PC-9 (cell line): Measurements from ENCODE around the gene RASGRF1. TPM values are rescaled to one million over a fixed set of nuclear protein-coding genes. Genes with fewer than 3 reads are reported as not detected.

ENCODE experiments used
- BruUV-seq: library from RNA; stranded (reverse); fragments of 400-500 nt; replicated peaks from 2 replicates; lab custom pipeline; 2021; lab: Mats Ljungman, UMichigan
- CTCF ChIA-PET: fragments of 300-600 bp; sonication (Branson Sonifier 250); formaldehyde crosslinking; loops from one replicate; lab custom pipeline; 2022; ENCODE audit warnings: antibody characterized with exemption; lab: Charles Lee
- POLR2A ChIA-PET: fragments of 300-600 bp; sonication (Branson Sonifier 250); formaldehyde crosslinking; loops from one replicate; lab custom pipeline; 2022; ENCODE audit warnings: antibody characterized with exemption; ENCODE audit not compliant: unreplicated experiment; lab: Charles Lee
- DNase-seq, 2 experiments: peaks; one replicate each; pipeline versions ENCODE4 v3.0.0 to v3.0.0-alpha.2; 2015 to 2022; ENCODE audit warnings: mixed read lengths in 1 of 2
- H2AFZ ChIP-seq: fragments of 200-600 bp; sonication (generic); 2 replicates; pipeline ENCODE4 v1.8.1; 2017; ENCODE audit warnings: antibody characterized with exemption
- H3F3A ChIP-seq: fragments of 200-600 bp; sonication (generic); 2 replicates; pipeline ENCODE4 v1.8.1; 2017; ENCODE audit warnings: antibody characterized with exemption, mild to moderate bottlenecking, low read depth; ENCODE audit not compliant: insufficient read depth
- H3K27ac ChIP-seq: fragments of 200-600 bp; sonication (generic); 2 replicates; pipeline ENCODE4 v1.6.1; 2016; ENCODE audit warnings: mixed run types
- H3K27me3 ChIP-seq: fragments of 200-600 bp; sonication (generic); 2 replicates; pipeline ENCODE4 v1.6.1; 2016; ENCODE audit warnings: low read depth, mixed run types; ENCODE audit not compliant: insufficient read depth
- H3K36me3 ChIP-seq: fragments of 200-600 bp; sonication (generic); 2 replicates; pipeline ENCODE4 v1.6.1; 2016; ENCODE audit warnings: low read depth, mixed run types
- H3K4me1 ChIP-seq: fragments of 200-600 bp; sonication (generic); replicated peaks from 2 replicates; pipeline ENCODE4 v1.6.1; 2016; ENCODE audit warnings: mixed run types; ENCODE audit not compliant: insufficient read depth
- H3K4me2 ChIP-seq: fragments of 200-600 bp; sonication (generic); 2 replicates; pipeline ENCODE4 v1.6.1; 2017; ENCODE audit warnings: mixed run types
- H3K4me3 ChIP-seq: fragments of 200-600 bp; sonication (generic); 2 replicates; pipeline ENCODE4 v1.6.1; 2016; ENCODE audit warnings: mixed run types
- H3K79me2 ChIP-seq: fragments of 200-600 bp; sonication (generic); 2 replicates; pipeline ENCODE4 v1.6.1; 2017; ENCODE audit warnings: low read depth, mixed run types
- H3K9me2 ChIP-seq: fragments of 200-600 bp; sonication (generic); 2 replicates; pipeline ENCODE4 v1.8.1; 2017; ENCODE audit warnings: mild to moderate bottlenecking; ENCODE audit not compliant: insufficient read depth
- H3K9me3 ChIP-seq: fragments of 200-600 bp; sonication (generic); 2 replicates; pipeline ENCODE4 v1.8.1; 2016; ENCODE audit warnings: low read depth; ENCODE audit not compliant: insufficient read depth
- H4K20me1 ChIP-seq: fragments of 200-600 bp; sonication (generic); 2 replicates; pipeline ENCODE4 v1.8.1; 2017; ENCODE audit not compliant: insufficient read depth
- CTCF ChIP-seq: fragments of 200-600 bp; sonication (generic); conservative IDR thresholded peaks from 2 replicates; pipeline ENCODE4 v1.6.1; 2017; ENCODE audit warnings: mixed run types, antibody characterized with exemption, mild to moderate bottlenecking, moderate library complexity
- EZH2 ChIP-seq: fragments of 200-600 bp; sonication (generic); IDR thresholded peaks from 2 replicates; pipeline ENCODE4 v1.8.0; 2017; ENCODE audit warnings: antibody characterized with exemption, low read depth
- intact Hi-C: fragments of 100-400 bp; cut with micrococcal nuclease; formaldehyde crosslinking; loops from one replicate; pipeline ENCODE4 v1.10.0; 2022; ENCODE audit not compliant: unreplicated experiment
- total RNA-seq: library from RNA; stranded (reverse); gene quantifications from 2 replicates; pipeline ENCODE4 v1.2.3, GENCODE V29; 2021

The RASGRF1 gene
- total RNA-seq, 1 experiment from 2014 or later = 6.0 TPM

DNA sequence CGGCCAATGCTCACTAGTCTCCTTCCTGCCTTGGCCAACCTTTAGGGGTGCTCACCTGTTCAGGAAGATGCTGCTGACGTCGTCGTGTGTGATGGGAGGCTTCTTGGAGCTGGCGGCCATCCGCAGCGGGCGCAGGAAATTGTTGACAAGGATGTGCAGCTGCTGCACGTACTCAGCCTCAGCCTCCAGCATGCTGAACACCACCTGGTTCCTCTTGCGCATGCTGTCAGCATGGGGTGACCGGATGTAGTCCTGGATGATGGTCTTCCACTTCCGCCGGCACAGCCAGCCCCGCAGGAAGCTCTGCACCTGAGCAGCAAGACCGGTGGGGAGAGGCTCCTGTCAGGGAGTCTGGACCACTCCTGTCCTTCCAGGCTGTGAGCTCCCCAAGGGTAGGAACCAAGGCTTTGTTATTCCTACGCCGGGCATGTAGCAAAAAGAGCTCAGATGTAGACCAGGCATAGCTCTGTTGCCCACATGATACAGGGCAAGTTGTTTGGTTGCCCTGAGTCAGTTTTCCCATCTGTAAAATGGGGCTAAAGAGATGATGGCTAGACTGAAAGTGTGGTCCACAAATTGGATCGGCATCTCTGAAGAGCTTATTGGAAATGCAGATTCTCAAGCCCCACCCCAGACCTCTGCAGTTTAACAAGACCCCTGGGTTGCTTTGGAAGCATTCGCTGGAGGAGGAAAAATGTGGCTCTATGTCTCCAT lies 43.7 kb downstream of the RASGRF1 start:
- POLR2A ChIA-PET = no interaction called here
- Histone ChIP-seq H2AFZ (no peak overlapping the region), H3K9me3 (no peaks in the 10 kb centered on the region)

GRCh38 chr15:79045041-79045440 lies 45.5 kb downstream of the RASGRF1 start:
- POLR2A ChIA-PET = no interaction called here
- Histone ChIP-seq H3K79me2 (no peaks in the 10 kb centered on the region), H3K36me3 (no peaks in the 10 kb centered on the region), H3K9me3 (no peaks in the 10 kb centered on the region), H3K27ac (no peak overlapping the region), H3K4me3 (no peak overlapping the region), H3K9me2 (no peaks in the 10 kb centered on the region), H2AFZ (no peak overlapping the region), H4K20me1 (no peaks in the 10 kb centered on the region), H3K4me2 (no peak overlapping the region), H3K27me3 (no peaks in the 10 kb centered on the region; the same call in 1 of the 2 replicates), H3K4me1 (no peaks in the 10 kb centered on the region), H3F3A (no peaks in the 10 kb centered on the region)
- TF ChIP-seq EZH2 (no peak), CTCF (no peak)
- no peak for DNase-seq
- intact Hi-C loops = no loop called here
- CTCF ChIA-PET = no interaction called here
- BruUV-seq = no TSS peak

More for the DNA sequence above, 43.7 kb downstream of the RASGRF1 start:
- H3K36me3 ChIP-seq = no peaks in the 10 kb centered on the region
- intact Hi-C loops = no loop called here
- CTCF ChIA-PET = interaction anchor here (0.5 kb wide), 1 partner anchor 522 kb away, joined by 6 read pairs; no protein-coding TSS in a partner anchor
- TF ChIP-seq EZH2 (no peak), CTCF (no peak)
- no peaks in the 10 kb centered on the region for H3K79me2 ChIP-seq
- no peak overlapping the region for H3K27ac ChIP-seq
- DNase-seq = no peak
- no peak overlapping the region for H3K4me3 ChIP-seq
- no peaks in the 10 kb centered on the region for H4K20me1 ChIP-seq
- no peak overlapping the region for H3K4me2 ChIP-seq
- BruUV-seq = no TSS peak
- H3K9me2 ChIP-seq = no peaks in the 10 kb centered on the region
- H3K27me3 ChIP-seq = peaks cover 4% of the 10 kb centered on the region
- H3F3A ChIP-seq = no peaks in the 10 kb centered on the region
- no peaks in the 10 kb centered on the region for H3K4me1 ChIP-seq

DNA sequence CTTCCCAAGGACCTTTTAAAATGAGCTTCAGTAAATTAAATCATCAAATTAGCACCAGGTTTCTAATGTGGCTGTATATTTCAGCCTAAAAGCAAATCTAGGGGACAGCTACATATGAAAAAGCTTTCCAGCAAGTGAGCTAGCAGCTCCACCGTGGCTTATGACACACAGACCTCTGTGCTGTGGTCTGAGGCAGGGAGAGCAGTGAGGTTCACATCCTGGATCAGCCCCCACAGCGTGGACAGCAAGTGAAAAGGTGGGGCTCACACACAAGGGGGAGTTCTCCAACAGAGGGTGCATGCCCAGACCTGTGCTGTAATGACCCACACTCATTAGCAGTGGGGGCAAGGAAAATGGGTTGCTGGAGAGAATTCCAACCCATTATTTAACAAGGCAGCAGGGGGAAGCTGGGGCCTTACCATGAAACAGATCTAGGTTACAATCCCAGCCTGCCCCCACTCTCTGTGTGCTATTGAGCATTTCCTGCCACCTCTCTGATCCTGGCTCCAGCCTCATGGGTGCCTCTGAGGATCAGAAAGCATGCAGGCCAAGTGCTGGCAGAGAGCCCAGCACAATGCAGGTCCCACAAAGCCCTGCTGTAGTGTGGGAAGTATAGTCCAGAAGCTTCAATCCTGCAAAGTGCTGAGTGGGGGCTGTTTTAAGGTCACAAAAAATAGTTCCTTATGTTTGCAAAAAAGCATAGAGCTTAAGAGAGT lies 48.2 kb downstream of the RASGRF1 start:
- H3K4me1 ChIP-seq = no peaks in the 10 kb centered on the region
- TF ChIP-seq CTCF (no peak), EZH2 (no peak)

More for the DNA sequence above, 48.2 kb downstream of the RASGRF1 start:
- 0 out of 2 replicates have a peak, but pooled peaks cover 7% of the 10 kb centered on the region for H3F3A ChIP-seq
- CTCF ChIA-PET = interaction anchor here (0.6 kb wide), 1 partner anchor 29 kb away, joined by 3 read pairs; no protein-coding TSS in a partner anchor
- no peak overlapping the region for H3K4me2 ChIP-seq
- H3K79me2 ChIP-seq = no peaks in the 10 kb centered on the region
- no peak overlapping the region for H3K4me3 ChIP-seq
- no peaks in the 10 kb centered on the region for H3K9me3 ChIP-seq
- no peaks in the 10 kb centered on the region for H4K20me1 ChIP-seq
- POLR2A ChIA-PET = no interaction called here
- no peaks in the 10 kb centered on the region; the same call in 1 of the 2 replicates for H3K27me3 ChIP-seq
- no peak for DNase-seq
- no peak overlapping the region for H2AFZ ChIP-seq
- intact Hi-C loops = no loop called here
- H3K9me2 ChIP-seq = no peaks in the 10 kb centered on the region
- no peaks in the 10 kb centered on the region for H3K36me3 ChIP-seq
- no peak overlapping the region for H3K27ac ChIP-seq
- no TSS peak for BruUV-seq
